Hematopoietic multipotent progenitor cell (in vitro differentiated cells): ENCODE results near the gene TXNL4B. TPM values are rescaled to one million over a fixed set of nuclear protein-coding genes. Genes with fewer than 3 reads are reported as not detected.

Experiments used
- DNase-seq, 3 donors: peaks; one replicate each; pipeline ENCODE4 v3.0.0-alpha.2; 2011 to 2015; ENCODE audit warnings: low read depth in 2 of 3, low spot score in 2 of 3
- total RNA-seq: library from RNA; depleted of rRNA; stranded (reverse); fragments of >200 nt; gene quantifications from one replicate; pipeline ENCODE4 v1.2.3, GENCODE V29; 2012

The TXNL4B gene
- total RNA-seq, 1 donor, result 6.2 TPM

DNA sequence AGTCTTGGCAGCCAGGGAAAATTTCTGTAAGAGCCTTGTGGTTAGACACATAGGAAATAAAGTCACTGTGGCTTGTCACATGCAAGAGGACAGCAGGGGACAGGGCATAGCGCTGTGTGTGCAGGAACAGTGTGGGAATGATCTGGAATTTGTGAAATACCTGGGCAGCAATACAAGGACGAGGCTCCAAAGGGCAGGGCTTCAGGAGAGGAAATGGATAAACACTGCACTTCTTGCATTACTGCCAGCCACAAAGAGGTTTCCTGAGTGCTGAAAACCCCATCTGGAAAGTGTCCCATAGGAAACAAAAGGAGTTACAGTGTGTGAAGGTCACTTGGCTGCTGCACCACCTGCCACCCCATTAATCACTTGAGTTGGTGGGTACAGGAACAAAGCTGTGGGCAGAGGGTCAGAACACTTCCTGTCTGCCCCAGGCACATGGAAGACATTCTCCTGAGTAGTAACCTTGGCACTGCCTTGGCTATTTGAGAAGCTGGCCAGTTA is 51.2 kb downstream of the TXNL4B start:
- DNase-seq, result no peak

DNA sequence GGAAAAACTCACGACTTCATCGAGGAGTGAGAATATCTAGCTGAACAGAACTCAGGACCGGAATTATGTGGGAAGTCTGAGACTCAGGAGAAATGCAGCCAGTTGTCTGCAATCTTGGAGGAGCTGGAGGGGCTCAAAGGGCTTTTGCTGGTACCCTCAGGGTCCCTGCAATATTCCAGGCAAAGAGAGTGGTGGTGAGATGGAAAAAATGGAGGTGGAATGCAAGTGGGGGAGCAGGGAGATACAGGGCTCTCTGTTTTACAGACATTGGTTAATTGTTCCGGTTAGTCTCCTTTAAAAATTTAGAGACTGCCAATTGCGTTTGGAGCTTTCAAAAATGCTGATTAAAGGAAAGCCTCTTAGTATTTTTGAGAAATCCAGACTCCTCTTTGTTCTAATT is 57.3 kb downstream of the TXNL4B start:
- no peak for DNase-seq

Other genes starting within 250 kb of the TXNL4B start
- gene ATXN1L, start 247.6 kb downstream of the TXNL4B start, total RNA-seq, result 12.9 TPM
- 10.2 TPM for gene ZNF821, start 209.4 kb downstream of the TXNL4B start, total RNA-seq
- gene IST1, start 198.1 kb downstream of the TXNL4B start, total RNA-seq, result 162 TPM
- under 0.01 TPM for gene PKD1L3, start 93.2 kb downstream of the TXNL4B start, total RNA-seq
- 6.7 TPM for gene DHODH, start 84.9 kb downstream of the TXNL4B start, total RNA-seq
- 0.81 TPM for gene HP, start 39.1 kb downstream of the TXNL4B start, total RNA-seq
- gene HPR, start 30.4 kb downstream of the TXNL4B start, total RNA-seq, result not detected
- 86.4 TPM for gene DHX38, start 227 bp upstream of the TXNL4B start, total RNA-seq
- gene PMFBP1, start 78.5 kb upstream of the TXNL4B start, total RNA-seq, result 1.6 TPM